ENCODE results near the gene ST8SIA5. TPM values are rescaled to one million over a fixed set of nuclear protein-coding genes. Genes with fewer than 3 reads are reported as not detected.

ST8SIA5 gene
- total and polyA plus RNA-seq, 2 donors (not counting 1 experiment from before 2014, with no cell fraction given): under 0.01 to 0.01 TPM

GRCh38 chr18:46732801-46733200, 24.1 kb downstream of the ST8SIA5 start:
- no peak for DNase-seq (ENCODE audit: low read depth in 2 of 2)
- Histone ChIP-seq H3K27ac (ENCODE audit: insufficient read depth, low read length) (no peak overlapping the region), H3K9me3 (ENCODE audit: control insufficient read depth, insufficient read depth, low read depth, low read length) (no peaks in the 10 kb centered on the region), H3K79me2 (ENCODE audit: control insufficient read depth, insufficient read depth, low read length) (no peaks in the 10 kb centered on the region), H4K20me1 (ENCODE audit: control insufficient read depth, extremely low read depth, insufficient read depth, low read length) (no peaks in the 10 kb centered on the region), H3K9ac (ENCODE audit: insufficient read depth, low read length) (no peak overlapping the region), H3K4me3 (replicated peaks in 1 of 4; ENCODE audit: control extremely low read depth in 1 of 4, insufficient read depth in 1 of 4, low read depth in 3 of 4, low read length in 4 of 4) (no peak overlapping the region), H3K4me1 (ENCODE audit: control insufficient read depth, extremely low read depth, insufficient read depth, low read length) (no peaks in the 10 kb centered on the region), H3K27me3 (ENCODE audit: control insufficient read depth, insufficient read depth, low read length) (no peaks in the 10 kb centered on the region), H3K4me2 (ENCODE audit: extremely low read depth, insufficient read depth, low read length) (no peak overlapping the region), H2AFZ (ENCODE audit: low read length) (no peak overlapping the region), H3K36me3 (ENCODE audit: control insufficient read depth, insufficient read depth, low read length) (no peaks in the 10 kb centered on the region)
- TF ChIP-seq CTCF (conservative IDR thresholded peaks at IDR 0.05 in 1 of 2, IDR thresholded peaks at IDR 0.05 in 1 of 2; ENCODE audit: low read depth in 1 of 2, low read length in 2 of 2): no peak
- TF ChIP-seq EZH2 (IDR thresholded peaks at IDR 0.05; ENCODE audit: low read length, missing control alignments): no peak

DNA sequence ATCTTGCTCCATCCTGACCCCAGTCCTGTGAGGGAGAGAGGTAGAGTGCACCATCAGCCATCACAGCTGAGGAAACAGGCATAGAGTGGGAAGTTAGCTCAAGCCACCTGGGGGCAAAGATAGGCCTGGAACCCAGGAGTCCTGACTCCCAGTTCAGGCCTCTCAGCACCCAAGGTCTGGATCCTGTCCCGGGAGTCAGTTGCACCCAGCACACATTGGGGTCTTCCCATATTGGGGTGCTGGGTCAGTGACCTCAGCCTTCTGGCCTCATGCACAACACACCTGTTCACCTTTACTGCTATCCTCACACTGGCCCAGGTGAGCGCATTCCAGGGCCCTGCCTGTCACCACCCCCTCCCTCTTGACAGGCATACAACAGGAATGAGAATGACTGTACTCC, 24.7 kb downstream of the ST8SIA5 start:
- no peak overlapping the region for H3K4me2 ChIP-seq (ENCODE audit: extremely low read depth, insufficient read depth, low read length)

DNA sequence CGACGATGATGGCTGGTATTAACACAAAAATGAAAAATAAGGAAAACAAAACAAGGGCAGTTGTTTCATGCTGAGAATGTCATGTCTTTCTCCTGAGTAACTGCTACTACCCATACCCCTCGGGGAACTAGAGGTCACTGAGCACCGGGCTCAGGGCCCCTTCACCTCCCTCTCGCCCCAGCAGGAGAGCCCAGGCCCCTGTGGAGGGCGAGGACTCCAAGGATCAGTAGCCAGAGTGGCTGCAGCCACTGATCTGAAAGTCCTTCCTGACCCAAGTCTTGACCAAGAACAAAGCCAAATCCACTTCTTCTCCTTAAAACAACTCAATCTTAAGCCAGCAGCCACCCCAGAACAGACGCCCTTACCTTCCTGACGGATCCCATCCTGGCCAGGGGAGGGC, 25.5 kb downstream of the ST8SIA5 start:
- Histone ChIP-seq H3K4me2 (ENCODE audit: extremely low read depth, insufficient read depth, low read length) (no peak overlapping the region), H3K79me2 (ENCODE audit: control insufficient read depth, insufficient read depth, low read length) (no peaks in the 10 kb centered on the region)

More for the DNA sequence above, 24.7 kb downstream of the ST8SIA5 start:
- no peaks in the 10 kb centered on the region for H3K4me1 ChIP-seq (ENCODE audit: control insufficient read depth, extremely low read depth, insufficient read depth, low read length)
- no peaks in the 10 kb centered on the region for H3K27me3 ChIP-seq (ENCODE audit: control insufficient read depth, insufficient read depth, low read length)
- H4K20me1 ChIP-seq (ENCODE audit: control insufficient read depth, extremely low read depth, insufficient read depth, low read length): no peaks in the 10 kb centered on the region
- no peaks in the 10 kb centered on the region for H3K9me3 ChIP-seq (ENCODE audit: control insufficient read depth, insufficient read depth, low read depth, low read length)
- no peaks in the 10 kb centered on the region for H3K79me2 ChIP-seq (ENCODE audit: control insufficient read depth, insufficient read depth, low read length)
- H3K27ac ChIP-seq (ENCODE audit: insufficient read depth, low read length): no peak overlapping the region
- DNase-seq (ENCODE audit: low read depth in 2 of 2): no peak
- TF ChIP-seq CTCF (conservative IDR thresholded peaks at IDR 0.05 in 1 of 2, IDR thresholded peaks at IDR 0.05 in 1 of 2; ENCODE audit: low read depth in 1 of 2, low read length in 2 of 2): no peak
- TF ChIP-seq EZH2 (IDR thresholded peaks at IDR 0.05; ENCODE audit: low read length, missing control alignments): no peak
- H2AFZ ChIP-seq (ENCODE audit: low read length): no peak overlapping the region
- H3K4me3 ChIP-seq (replicated peaks in 1 of 4; ENCODE audit: control extremely low read depth in 1 of 4, insufficient read depth in 1 of 4, low read depth in 3 of 4, low read length in 4 of 4): no peak overlapping the region
- H3K9ac ChIP-seq (ENCODE audit: insufficient read depth, low read length): no peak overlapping the region
- no peaks in the 10 kb centered on the region for H3K36me3 ChIP-seq (ENCODE audit: control insufficient read depth, insufficient read depth, low read length)

More for the DNA sequence above, 25.5 kb downstream of the ST8SIA5 start:
- TF ChIP-seq EZH2 (IDR thresholded peaks at IDR 0.05; ENCODE audit: low read length, missing control alignments) (no peak), CTCF (conservative IDR thresholded peaks at IDR 0.05 in 1 of 2, IDR thresholded peaks at IDR 0.05 in 1 of 2; ENCODE audit: low read depth in 1 of 2, low read length in 2 of 2) (no peak)
- no peak overlapping the region for H2AFZ ChIP-seq (ENCODE audit: low read length)
- no peaks in the 10 kb centered on the region for H3K9me3 ChIP-seq (ENCODE audit: control insufficient read depth, insufficient read depth, low read depth, low read length)
- no peaks in the 10 kb centered on the region for H3K36me3 ChIP-seq (ENCODE audit: control insufficient read depth, insufficient read depth, low read length)
- H3K27me3 ChIP-seq (ENCODE audit: control insufficient read depth, insufficient read depth, low read length): no peaks in the 10 kb centered on the region
- DNase-seq (ENCODE audit: low read depth in 2 of 2): no peak
- H4K20me1 ChIP-seq (ENCODE audit: control insufficient read depth, extremely low read depth, insufficient read depth, low read length): no peaks in the 10 kb centered on the region
- H3K27ac ChIP-seq (ENCODE audit: insufficient read depth, low read length): no peak overlapping the region
- no peaks in the 10 kb centered on the region for H3K4me1 ChIP-seq (ENCODE audit: control insufficient read depth, extremely low read depth, insufficient read depth, low read length)
- H3K4me3 ChIP-seq (replicated peaks in 1 of 4; ENCODE audit: control extremely low read depth in 1 of 4, insufficient read depth in 1 of 4, low read depth in 3 of 4, low read length in 4 of 4): no peak overlapping the region
- H3K9ac ChIP-seq (ENCODE audit: insufficient read depth, low read length): no peak overlapping the region

All from fibroblast of lung (primary cell).